KMS-11 (cell line): ENCODE results near the gene ALDOB.

ENCODE experiments used
- H2AFZ ChIP-seq: fragments of 200-600 bp; sonication (generic); 2 replicates; pipeline ENCODE4 v1.6.1; 2016; ENCODE audit warnings: antibody characterized with exemption, mixed run types, low read depth
- H3K27ac ChIP-seq: fragments of 200-600 bp; sonication (generic); 2 replicates; pipeline ENCODE4 v1.6.1; 2016; ENCODE audit warnings: mild to moderate bottlenecking, mixed run types
- H3K27me3 ChIP-seq: fragments of 200-600 bp; sonication (generic); 2 replicates; pipeline ENCODE4 v1.6.1; 2017; ENCODE audit warnings: mild to moderate bottlenecking, low read depth, mixed run types, moderate library complexity; ENCODE audit not compliant: insufficient read depth
- H3K36me3 ChIP-seq: fragments of 200-600 bp; sonication (generic); 2 replicates; pipeline ENCODE4 v1.6.1; 2017; ENCODE audit warnings: mild to moderate bottlenecking, mixed run types; ENCODE audit not compliant: insufficient read depth
- H3K4me1 ChIP-seq: fragments of 200-600 bp; sonication (generic); 2 replicates; pipeline ENCODE4 v1.6.1; 2016; ENCODE audit warnings: mild to moderate bottlenecking, low read depth, mixed run types; ENCODE audit not compliant: poor library complexity, severe bottlenecking
- H3K4me2 ChIP-seq: fragments of 200-600 bp; sonication (generic); 2 replicates; pipeline ENCODE4 v1.7.0; 2016; ENCODE audit warnings: mild to moderate bottlenecking, mixed run types
- H3K4me3 ChIP-seq: fragments of 200-600 bp; sonication (generic); IDR thresholded peaks from 2 replicates; pipeline ENCODE4 v1.6.1; 2017; ENCODE audit warnings: low read depth, low read length, mixed read lengths; ENCODE audit not compliant: insufficient read depth
- H3K79me2 ChIP-seq: fragments of 200-600 bp; sonication (generic); 2 replicates; pipeline ENCODE4 v1.6.1; 2016; ENCODE audit warnings: low read depth, mixed run types; ENCODE audit not compliant: insufficient read depth
- H3K9ac ChIP-seq: fragments of 200-600 bp; sonication (generic); 2 replicates; pipeline ENCODE4 v1.6.1; 2016; ENCODE audit warnings: mild to moderate bottlenecking, mixed run types
- H4K20me1 ChIP-seq: fragments of 200-600 bp; sonication (generic); 2 replicates; pipeline ENCODE4 v1.6.1; 2016; ENCODE audit warnings: mild to moderate bottlenecking, mixed run types; ENCODE audit not compliant: insufficient read depth
- CTCF ChIP-seq: fragments of 200-600 bp; sonication (generic); conservative IDR thresholded peaks from 2 replicates; pipeline ENCODE4 v1.6.1; 2017; ENCODE audit warnings: low read depth, mild to moderate bottlenecking, antibody characterized with exemption, low read length, moderate library complexity, mixed read lengths

ALDOB gene

GRCh38 chr9:101383361-101383760 lies 52.2 kb downstream of the ALDOB start:
- no peak for TF ChIP-seq CTCF
- no peaks in the 10 kb centered on the region for H3K79me2 ChIP-seq
- no peaks in the 10 kb centered on the region for H4K20me1 ChIP-seq
- H3K36me3 ChIP-seq, result no peaks in the 10 kb centered on the region
- no peaks in the 10 kb centered on the region for H3K27me3 ChIP-seq
- no peaks in the 10 kb centered on the region for H3K4me1 ChIP-seq
- no peak overlapping the region for H3K9ac ChIP-seq
- no peak overlapping the region for H2AFZ ChIP-seq
- H3K4me3 ChIP-seq, result no peak overlapping the region
- no peak overlapping the region for H3K27ac ChIP-seq
- no peak overlapping the region for H3K4me2 ChIP-seq

GRCh38 chr9:101381833-101382342 lies 53.7 kb downstream of the ALDOB start:
- Histone ChIP-seq H4K20me1 (no peaks in the 10 kb centered on the region), H3K4me1 (no peaks in the 10 kb centered on the region), H3K9ac (no peak overlapping the region)

GRCh38 chr9:101381118-101381517 lies 54.5 kb downstream of the ALDOB start:
- no peak overlapping the region for H3K4me2 ChIP-seq
- H3K27me3 ChIP-seq, result no peaks in the 10 kb centered on the region
- no peak overlapping the region for H3K9ac ChIP-seq
- H3K27ac ChIP-seq, result no peak overlapping the region
- no peaks in the 10 kb centered on the region for H3K4me1 ChIP-seq
- TF ChIP-seq CTCF, result no peak
- H2AFZ ChIP-seq, result no peak overlapping the region
- no peaks in the 10 kb centered on the region for H3K36me3 ChIP-seq
- H4K20me1 ChIP-seq, result no peaks in the 10 kb centered on the region
- H3K79me2 ChIP-seq, result no peaks in the 10 kb centered on the region
- no peak overlapping the region for H3K4me3 ChIP-seq

More at GRCh38 chr9:101381833-101382342, 53.7 kb downstream of the ALDOB start:
- no peaks in the 10 kb centered on the region for H3K36me3 ChIP-seq
- H3K79me2 ChIP-seq, result no peaks in the 10 kb centered on the region
- no peak for TF ChIP-seq CTCF
- H3K27me3 ChIP-seq, result no peaks in the 10 kb centered on the region
- H3K27ac ChIP-seq, result no peak overlapping the region
- no peak overlapping the region for H3K4me3 ChIP-seq
- H2AFZ ChIP-seq, result no peak overlapping the region
- H3K4me2 ChIP-seq, result no peak overlapping the region

GRCh38 chr9:101380295-101380694 lies 55.3 kb downstream of the ALDOB start:
- no peak for TF ChIP-seq CTCF
- Histone ChIP-seq H2AFZ (no peak overlapping the region), H3K36me3 (no peaks in the 10 kb centered on the region), H3K79me2 (no peaks in the 10 kb centered on the region), H4K20me1 (no peaks in the 10 kb centered on the region), H3K27me3 (no peaks in the 10 kb centered on the region), H3K4me3 (no peak overlapping the region), H3K4me2 (no peak overlapping the region), H3K4me1 (no peaks in the 10 kb centered on the region), H3K9ac (no peak overlapping the region), H3K27ac (no peak overlapping the region)
